Thyroid gland (tissue), 4 donors: ENCODE measurements around the gene ATE1. TPM values are rescaled to one million over a fixed set of nuclear protein-coding genes. Genes with fewer than 3 reads are reported as not detected.

Experiments
- DNase-seq, 2 donors: peaks; one replicate each; pipeline ENCODE4 v3.0.0-alpha.2; 2019
- H3K27ac ChIP-seq, 3 donors: fragments of 200-600 bp; sonication (generic); 1 replicate in 2 of 3; 2 replicates in 1 of 3; pipeline ENCODE4 v1.5.1; 2016 to 2019; ENCODE audit warnings: mild to moderate bottlenecking in 1 of 3, moderate library complexity in 1 of 3
- H3K27me3 ChIP-seq: fragments of 200-600 bp; sonication (generic); one replicate; pipeline ENCODE4 v1.5.1; 2019
- H3K36me3 ChIP-seq, 2 donors: fragments of 200-600 bp; sonication (generic); one replicate each; pipeline ENCODE4 v1.5.1; 2016 to 2019
- H3K4me1 ChIP-seq, 2 donors: fragments of 200-600 bp; sonication (generic); one replicate each; pipeline ENCODE4 v1.5.1; 2017 to 2019
- H3K4me3 ChIP-seq, 3 donors: fragments of 200-600 bp; sonication (generic); replicated peaks in 1 of 3; 1 replicate in 2 of 3; 2 replicates in 1 of 3; pipeline ENCODE4 v1.5.1; 2016; ENCODE audit warnings: mild to moderate bottlenecking in 1 of 3
- H3K9me3 ChIP-seq: fragments of 200-600 bp; sonication (generic); one replicate; pipeline ENCODE4 v1.5.1; 2017
- POLR2A ChIP-seq, 2 donors: fragments of 450-650 bp; IDR thresholded peaks; one replicate each; pipeline ENCODE4 v1.6.1; 2017; ENCODE audit warnings: antibody characterized with exemption in 2 of 2, mild to moderate bottlenecking in 2 of 2, moderate library complexity in 1 of 2
- WGBS, 2 donors: methylation state at CpG; one replicate each; pipeline ENCODE4 v1.1.5; 2017; 5-methylcytosine and 5-hydroxymethylcytosine counted together
- intact Hi-C: fragments of 100-400 bp; cut with DNase I; formaldehyde crosslinking; loops from one replicate; pipeline ENCODE4 v1.15.1; 2023
- total RNA-seq, 4 donors: library from RNA; depleted of rRNA; stranded (reverse); fragments of >200 nt; gene quantifications; one replicate each; pipeline ENCODE4 v1.2.3, GENCODE V29; 2016
- TF ChIP-seq, protein P1 (sequence below), 6 experiments: fragments of 200-600 bp in 3 of 6; fragments of 450-650 bp in 3 of 6; sonication (generic) in 3 of 6; IDR thresholded peaks; one replicate each; pipeline ENCODE4 v1.5.1; 2016 to 2019; ENCODE audit warnings: antibody characterized with exemption in 6 of 6, mild to moderate bottlenecking in 2 of 6, inconsistent platforms in 1 of 6, moderate library complexity in 1 of 6

The ATE1 gene
- total RNA-seq, 4 donors from 2014 or later: 47.3 to 66.0 (median 58.0) TPM

DNA sequence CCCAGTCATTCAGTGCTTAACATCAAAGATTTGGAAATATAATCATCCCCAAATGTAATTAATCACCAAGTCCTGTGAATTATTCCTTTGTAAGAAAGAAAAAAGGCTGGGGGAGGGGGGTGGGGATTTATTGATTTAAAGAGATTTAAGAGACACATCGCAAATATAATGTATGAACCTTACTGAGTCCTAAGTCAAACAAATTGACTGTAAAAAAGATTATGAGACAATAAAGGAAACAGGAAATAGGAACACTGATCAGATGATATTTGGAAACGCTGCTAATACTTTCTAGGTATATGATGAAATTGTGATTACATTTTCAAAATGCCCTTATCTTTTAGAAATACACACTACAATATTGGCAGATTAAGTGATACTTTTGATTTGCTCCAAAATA lies 92.5 kb downstream of the ATE1 start:
- H3K27me3 ChIP-seq: no peaks in the 10 kb centered on the region
- H3K27ac ChIP-seq: no peak overlapping the region
- DNase-seq: no peak
- no peak overlapping the region for H3K4me3 ChIP-seq
- H3K4me1 ChIP-seq: no peaks in the 10 kb centered on the region
- H3K9me3 ChIP-seq: no peaks in the 10 kb centered on the region
- WGBS, 2 donors: 88 to 89% methylated on average over 2 of the region's 2 CpGs
- TF ChIP-seq, protein P1, sequence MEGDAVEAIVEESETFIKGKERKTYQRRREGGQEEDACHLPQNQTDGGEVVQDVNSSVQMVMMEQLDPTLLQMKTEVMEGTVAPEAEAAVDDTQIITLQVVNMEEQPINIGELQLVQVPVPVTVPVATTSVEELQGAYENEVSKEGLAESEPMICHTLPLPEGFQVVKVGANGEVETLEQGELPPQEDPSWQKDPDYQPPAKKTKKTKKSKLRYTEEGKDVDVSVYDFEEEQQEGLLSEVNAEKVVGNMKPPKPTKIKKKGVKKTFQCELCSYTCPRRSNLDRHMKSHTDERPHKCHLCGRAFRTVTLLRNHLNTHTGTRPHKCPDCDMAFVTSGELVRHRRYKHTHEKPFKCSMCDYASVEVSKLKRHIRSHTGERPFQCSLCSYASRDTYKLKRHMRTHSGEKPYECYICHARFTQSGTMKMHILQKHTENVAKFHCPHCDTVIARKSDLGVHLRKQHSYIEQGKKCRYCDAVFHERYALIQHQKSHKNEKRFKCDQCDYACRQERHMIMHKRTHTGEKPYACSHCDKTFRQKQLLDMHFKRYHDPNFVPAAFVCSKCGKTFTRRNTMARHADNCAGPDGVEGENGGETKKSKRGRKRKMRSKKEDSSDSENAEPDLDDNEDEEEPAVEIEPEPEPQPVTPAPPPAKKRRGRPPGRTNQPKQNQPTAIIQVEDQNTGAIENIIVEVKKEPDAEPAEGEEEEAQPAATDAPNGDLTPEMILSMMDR (IDR thresholded peaks at IDR 0.05): no peak
- TF ChIP-seq POLR2A (IDR thresholded peaks at IDR 0.05): no peak
- intact Hi-C loops: no loop called here
- H3K36me3 ChIP-seq: peaks cover 0 to 3% of the 10 kb centered on the region in 2 donors

- intact Hi-C loops: no loop called here
- Histone ChIP-seq H3K27me3 (no peaks in the 10 kb centered on the region), H3K4me3 (no peak overlapping the region), H3K4me1 (no peaks in the 10 kb centered on the region), H3K27ac (no peak overlapping the region), H3K9me3 (no peaks in the 10 kb centered on the region), H3K36me3 (peaks cover 0 to 3% of the 10 kb centered on the region in 2 donors)
- no peak for TF ChIP-seq POLR2A (IDR thresholded peaks at IDR 0.05)
- TF ChIP-seq, protein P1 (IDR thresholded peaks at IDR 0.05): no peak
- WGBS, 2 donors: 88 to 95% methylated on average over 4 of the region's 4 CpGs
- DNase-seq: no peak
Measured at GRCh38 chr10:121834757-121835156, 93.1 kb downstream of the ATE1 start.

DNA sequence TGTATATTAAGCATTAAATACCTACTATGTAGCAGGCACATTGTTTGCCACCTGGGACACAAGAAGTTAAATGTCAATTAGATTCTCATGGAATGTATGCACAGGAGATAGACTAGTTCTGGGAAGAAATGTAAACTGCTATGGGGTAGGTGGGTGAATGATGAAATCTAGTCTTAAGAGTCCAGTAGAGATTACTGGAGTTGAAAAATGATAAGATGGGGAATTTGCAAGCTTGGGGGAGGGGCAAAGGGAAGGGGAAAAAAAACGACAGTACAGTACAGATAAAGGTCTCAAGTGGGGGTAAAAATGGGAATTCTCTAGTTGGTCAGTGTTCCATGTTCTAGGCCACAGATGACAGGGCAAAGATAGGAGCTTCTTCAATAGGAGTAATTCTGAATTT lies 94.4 kb downstream of the ATE1 start:
- no peak overlapping the region for H3K4me3 ChIP-seq
- H3K9me3 ChIP-seq: no peaks in the 10 kb centered on the region
- intact Hi-C loops: no loop called here
- 64 to 66% methylated on average over 1 of the region's 1 CpG for WGBS, 2 donors
- H3K27ac ChIP-seq: no peak overlapping the region
- DNase-seq: no peak
- no peaks in the 10 kb centered on the region for H3K4me1 ChIP-seq
- TF ChIP-seq, protein P1 (IDR thresholded peaks at IDR 0.05): no peak
- TF ChIP-seq POLR2A (IDR thresholded peaks at IDR 0.05): no peak
- peaks cover 0 to 3% of the 10 kb centered on the region in 2 donors for H3K36me3 ChIP-seq
- H3K27me3 ChIP-seq: no peaks in the 10 kb centered on the region

DNA sequence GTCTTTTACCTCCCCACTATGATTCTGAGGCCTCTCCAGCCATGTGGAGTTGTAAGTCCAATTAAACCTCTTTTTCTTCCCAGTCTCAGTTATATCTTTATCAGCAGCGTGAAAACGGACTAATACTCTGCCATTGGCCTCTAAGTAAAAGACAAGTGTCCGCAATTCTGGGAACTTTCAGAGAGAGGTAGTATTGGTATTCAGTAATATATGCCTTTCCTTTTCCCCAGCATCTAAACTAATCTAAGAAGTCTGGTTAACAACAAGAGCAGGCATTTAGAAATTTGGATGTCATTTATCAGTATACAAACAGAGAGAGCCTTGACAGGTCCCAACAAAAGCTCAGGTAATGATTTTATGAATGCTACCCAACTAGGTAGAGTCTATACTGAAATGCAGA lies 95.2 kb downstream of the ATE1 start:
- no peak overlapping the region for H3K27ac ChIP-seq

GRCh38 chr10:121831777-121832176 lies 96.1 kb downstream of the ATE1 start:
- TF ChIP-seq, protein P1 (IDR thresholded peaks at IDR 0.05): no peak
- TF ChIP-seq POLR2A (IDR thresholded peaks at IDR 0.05): no peak
- WGBS, 2 donors: 100% methylated on average over 1 of the region's 1 CpG
- no peak overlapping the region for H3K27ac ChIP-seq

More for the DNA sequence above, 95.2 kb downstream of the ATE1 start:
- TF ChIP-seq POLR2A (IDR thresholded peaks at IDR 0.05): no peak
- TF ChIP-seq, protein P1 (IDR thresholded peaks at IDR 0.05): no peak
- DNase-seq: no peak
- H3K4me3 ChIP-seq: no peak overlapping the region
- intact Hi-C loops: no loop called here
- H3K9me3 ChIP-seq: no peaks in the 10 kb centered on the region
- 97% methylated on average over 3 of the region's 3 CpGs for WGBS, 2 donors
- peaks cover 0 to 3% of the 10 kb centered on the region in 2 donors for H3K36me3 ChIP-seq
- H3K4me1 ChIP-seq: no peaks in the 10 kb centered on the region
- no peaks in the 10 kb centered on the region for H3K27me3 ChIP-seq

More at GRCh38 chr10:121831777-121832176, 96.1 kb downstream of the ATE1 start:
- Histone ChIP-seq H3K9me3 (no peaks in the 10 kb centered on the region), H3K27me3 (no peaks in the 10 kb centered on the region), H3K36me3 (peaks cover 0 to 3% of the 10 kb centered on the region in 2 donors), H3K4me3 (no peak overlapping the region), H3K4me1 (no peaks in the 10 kb centered on the region)
- no peak for DNase-seq
- intact Hi-C loops: no loop called here
